Left forelimb (tissue), 1 donor: ENCODE measurements around the gene TYK2.
A peak's percentile ranks its signal among the peaks of the same experiment; 100 is the strongest.

Experiments
- DNase-seq: peaks from one replicate; pipeline ENCODE4 v3.0.0-alpha.2; 2018; ENCODE audit warnings: low spot score

Gene TYK2

DNA sequence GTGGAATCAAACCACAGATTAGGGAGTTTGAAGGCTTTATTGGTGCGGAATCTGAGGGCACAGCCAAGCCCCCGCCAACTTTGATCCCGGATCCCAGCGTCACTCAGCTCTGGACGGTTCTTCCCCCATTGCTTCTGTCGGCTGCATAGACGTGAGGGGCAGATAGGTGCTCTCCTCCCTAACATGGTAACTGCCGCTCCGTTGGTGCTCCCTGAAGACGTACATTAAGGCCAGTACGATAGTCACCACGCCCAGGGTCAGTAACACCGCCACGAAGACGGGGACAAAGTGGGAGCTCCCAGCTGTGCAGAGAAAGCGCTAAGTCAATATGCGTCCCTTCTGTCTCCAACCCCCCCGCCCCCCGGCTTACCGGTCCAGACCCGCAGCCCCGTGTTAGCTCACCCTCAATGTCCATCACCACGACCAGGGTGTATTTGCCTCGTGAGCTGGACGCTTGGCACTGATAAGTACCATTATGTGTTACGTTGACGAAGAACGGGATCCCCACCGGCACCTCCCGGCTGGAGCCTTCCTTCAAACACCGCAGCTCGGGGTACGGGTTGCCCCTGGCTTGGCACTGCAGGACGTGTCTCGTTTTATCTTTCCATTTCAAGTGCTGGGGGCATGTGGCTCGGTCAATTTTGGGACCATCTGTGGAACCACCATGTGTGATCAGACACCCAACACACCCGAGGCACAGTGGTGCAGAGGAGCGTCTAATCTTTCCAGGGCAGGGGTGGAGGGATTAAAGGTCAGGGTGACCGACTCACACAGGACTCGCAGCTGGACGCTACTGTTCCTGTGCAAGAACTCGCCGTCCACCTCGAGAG, 46.4 kb downstream of the TYK2 start:
- no peak for DNase-seq

DNA sequence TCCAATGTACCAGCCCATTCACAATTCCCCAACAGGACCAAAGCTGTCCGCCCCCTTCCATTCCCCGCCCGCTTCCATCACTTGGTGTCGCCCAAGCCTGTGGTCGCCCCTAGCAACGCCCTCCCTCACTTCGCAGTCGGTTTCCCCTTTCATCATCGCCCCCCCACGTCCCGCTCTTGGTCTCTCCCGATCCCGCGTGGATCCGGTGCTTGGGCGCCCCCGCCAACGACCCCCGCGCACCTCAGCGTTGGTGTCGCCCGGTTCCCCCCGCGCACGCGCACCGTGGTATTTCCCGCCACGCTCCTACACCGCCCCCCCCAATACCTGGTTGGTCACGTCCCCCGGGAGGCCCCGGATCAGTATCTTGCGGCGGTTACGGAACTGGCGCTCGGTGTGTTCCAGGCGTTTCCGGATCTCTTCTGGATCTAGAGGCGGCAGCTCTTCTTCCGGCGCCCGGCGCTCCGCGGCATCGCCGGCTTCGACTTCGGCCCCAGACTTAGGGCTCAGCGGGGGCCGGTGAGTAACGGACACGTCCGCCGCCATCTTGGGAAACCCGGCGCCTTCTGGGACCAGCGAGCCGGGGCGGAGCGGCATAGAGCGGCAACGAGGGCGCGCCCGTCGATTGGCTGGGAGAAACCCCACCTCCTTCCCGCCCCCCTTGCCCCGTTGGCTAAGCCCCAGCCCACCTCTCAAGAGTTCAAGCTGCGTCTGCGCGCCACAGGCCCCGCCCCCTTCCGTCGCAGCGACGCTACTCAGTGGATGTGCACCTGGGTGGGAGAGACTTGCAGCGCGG, 47.2 kb downstream of the TYK2 start, which contains the start of gene RAVER1:
Gene RAVER1, minus strand, starts transcription at position 565 of the 793 bp plus-strand sequence. Its CDS starts 22 bp downstream, at position 543.
- DNase-seq, result peak; percentile 98

DNA sequence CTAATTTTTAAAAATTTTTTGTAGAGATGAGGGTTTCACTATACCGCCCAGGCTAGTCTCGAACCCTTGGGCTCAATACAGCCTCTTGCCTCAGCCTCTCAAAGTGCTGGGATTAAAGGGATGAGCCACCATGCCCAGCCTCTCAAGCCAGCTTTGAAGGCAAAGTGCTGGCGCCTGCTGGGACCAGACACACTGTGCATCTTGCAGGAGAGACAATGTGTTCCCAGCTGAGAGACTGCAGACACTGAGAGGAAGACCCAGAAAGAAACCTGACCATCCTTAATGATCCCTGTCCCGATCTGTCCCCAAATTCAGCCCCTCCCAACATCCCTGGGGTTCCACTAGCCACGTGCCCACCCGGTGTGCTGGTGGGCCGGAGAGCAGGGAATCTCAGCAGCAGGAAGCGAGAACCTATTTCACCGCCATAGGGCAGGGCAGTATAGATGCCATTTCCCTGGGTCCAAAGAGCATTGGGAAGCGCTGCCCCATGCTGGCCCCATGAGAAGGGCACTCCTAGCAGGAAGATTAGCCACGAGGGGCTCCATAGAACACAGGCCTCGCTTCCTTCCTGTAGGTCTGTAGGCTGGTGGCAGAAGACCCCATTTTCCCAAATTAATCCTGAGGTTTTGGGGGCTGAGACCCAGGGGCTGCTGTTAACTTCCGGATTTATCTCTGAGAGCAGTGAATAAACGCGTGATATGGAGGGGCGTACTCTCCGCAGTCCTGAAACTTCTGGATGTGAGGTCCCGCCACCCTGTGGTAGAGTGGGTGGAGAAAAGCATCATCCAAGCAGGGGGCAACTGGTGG, 48.0 kb downstream of the TYK2 start:
- no peak for DNase-seq

DNA sequence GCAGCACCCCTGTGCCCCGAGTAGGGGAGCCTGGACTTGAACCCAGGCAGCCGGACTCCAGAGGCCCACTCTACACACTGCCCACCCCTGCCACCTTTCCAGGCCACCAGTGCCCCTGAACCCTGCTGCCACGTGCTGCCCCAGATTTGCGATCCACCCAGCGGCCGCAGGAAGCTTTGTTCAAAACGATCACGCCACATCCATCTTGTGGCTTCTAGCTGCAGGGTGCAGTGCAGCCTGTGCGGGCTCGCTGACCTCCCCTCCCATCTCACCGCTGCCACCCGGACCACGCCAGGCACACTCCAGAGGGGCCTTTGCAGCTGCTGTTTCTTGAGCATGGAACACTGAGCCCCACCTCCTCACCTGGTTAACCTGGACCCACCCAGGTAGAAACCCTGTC, 50.8 kb downstream of the TYK2 start:
- no peak for DNase-seq

DNA sequence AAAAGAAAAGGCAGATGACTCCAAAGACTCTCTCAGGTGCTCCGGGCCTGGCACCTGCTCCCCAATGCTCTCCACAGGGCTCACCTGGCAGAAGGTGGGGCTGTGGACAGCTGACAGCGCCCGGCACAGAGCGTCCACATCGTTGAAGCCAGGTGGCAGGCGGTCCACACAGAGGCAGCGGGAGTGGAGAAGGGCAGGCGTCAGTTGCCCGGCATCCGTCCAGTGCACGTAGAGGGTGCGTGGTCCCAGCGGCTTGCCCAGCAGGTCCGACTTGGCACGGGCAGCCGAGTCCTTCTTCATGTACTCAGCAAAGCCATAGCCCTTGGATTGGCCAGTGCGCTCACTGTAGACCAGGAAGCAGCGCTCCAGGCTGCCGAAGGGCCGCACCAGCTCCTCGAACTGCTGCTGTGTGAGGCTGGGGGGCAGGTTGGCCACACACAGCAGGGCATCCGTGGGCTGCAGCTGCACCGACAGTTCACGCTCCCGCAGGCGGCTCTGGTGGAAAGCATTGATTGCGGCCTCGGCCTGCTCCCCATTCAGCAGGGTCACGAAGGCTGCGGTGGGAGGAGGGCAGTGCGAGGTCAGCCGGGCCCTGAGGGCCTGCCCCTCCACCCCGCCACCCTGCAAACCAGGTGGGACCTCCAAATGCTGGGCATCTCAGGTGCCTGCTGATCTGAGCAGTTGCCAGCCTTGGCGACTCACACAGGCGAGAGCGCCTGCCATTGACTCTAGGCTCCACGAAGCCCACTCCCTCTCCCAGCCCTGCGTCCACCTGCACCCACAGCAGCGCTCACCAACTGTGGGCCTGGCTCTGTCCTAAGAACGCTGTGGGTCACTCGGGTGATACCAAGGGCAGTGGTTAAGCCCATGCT, 51.6 kb downstream of the TYK2 start:
- no peak for DNase-seq

DNA sequence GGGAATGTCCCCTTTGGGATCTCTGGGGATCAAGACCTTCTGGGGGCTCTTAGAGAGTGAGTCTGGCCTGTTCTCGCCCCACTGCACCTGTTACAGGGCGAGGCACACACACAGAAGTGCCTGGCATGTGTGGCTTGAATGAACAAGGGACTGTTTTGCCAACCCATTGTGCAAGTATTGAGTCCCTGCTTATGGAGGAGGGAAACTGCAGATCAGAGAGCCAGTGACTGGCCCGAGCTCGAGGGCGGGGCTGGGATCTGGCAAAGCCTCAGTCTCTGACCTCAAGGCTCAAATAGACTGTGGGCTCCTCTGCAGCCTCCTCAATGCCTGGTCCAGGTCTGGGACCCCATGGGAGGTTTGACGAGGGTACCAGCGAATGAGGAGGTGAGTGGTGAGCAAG, 52.6 kb downstream of the TYK2 start:
- DNase-seq, result no peak

DNA sequence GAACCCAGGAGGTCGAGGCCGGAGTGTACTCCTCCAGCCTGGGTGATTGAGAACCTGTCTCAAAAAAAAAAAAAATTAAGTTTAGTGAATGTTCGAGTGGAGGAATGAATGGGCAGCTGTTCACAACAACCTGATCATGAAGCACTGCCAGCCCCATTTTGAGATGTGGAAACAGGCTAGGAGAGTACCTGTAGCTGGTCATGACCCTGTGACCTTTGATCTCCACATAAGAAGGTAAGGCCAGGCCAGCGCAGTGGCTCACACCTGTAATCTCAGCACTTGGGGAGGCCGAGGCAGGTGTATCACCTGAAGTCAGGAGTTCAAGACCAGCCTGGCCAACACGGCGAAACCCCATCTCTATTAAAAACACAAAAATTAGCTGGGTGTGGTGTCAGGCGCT, 54.6 kb downstream of the TYK2 start:
- DNase-seq, result no peak

DNA sequence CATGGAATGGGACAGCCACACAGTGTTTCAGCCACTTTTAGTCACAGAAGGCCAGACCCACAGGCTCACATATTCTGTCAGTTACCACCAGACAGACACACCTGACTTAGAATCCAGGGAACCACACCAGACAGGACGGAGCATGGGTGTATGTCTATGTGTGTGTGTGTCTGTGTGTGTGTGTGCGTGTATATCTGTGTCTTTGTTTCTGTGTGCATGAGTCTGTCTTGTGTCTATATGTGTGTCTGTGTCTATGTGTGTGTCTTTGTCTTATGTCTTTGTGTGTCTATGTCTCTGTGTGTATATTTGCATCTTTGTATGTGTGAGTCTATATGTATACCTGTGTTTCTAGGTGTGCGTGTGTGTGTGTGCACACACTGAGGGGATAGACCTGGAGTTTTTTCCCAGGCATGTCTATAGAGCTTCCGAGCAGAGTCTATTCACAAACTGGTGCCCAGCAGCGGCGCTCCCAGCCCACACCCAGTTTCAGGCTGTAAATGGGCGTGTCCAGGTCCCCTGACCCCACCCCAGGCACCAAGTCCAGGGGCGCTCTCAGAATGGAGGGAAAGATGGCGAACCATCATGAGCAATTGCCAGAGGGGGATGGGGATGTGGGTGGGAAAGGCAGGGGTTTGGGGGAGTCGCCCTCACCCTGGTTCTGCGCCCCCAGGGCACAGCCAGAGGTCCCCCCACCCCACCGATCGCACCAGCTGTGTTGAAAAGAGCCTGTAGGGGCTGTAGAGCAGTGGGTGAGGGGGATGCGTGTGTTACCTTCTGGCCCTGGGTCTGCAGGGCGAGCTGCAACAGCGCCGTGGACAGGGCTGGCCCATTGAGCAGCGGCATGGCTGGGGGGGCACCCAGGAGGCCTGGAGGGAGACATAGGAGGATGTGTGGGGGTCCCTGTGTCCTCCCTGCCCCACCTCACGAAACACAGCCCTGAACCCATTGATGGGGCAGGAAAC, 58.2 kb downstream of the TYK2 start:
- no peak for DNase-seq

DNA sequence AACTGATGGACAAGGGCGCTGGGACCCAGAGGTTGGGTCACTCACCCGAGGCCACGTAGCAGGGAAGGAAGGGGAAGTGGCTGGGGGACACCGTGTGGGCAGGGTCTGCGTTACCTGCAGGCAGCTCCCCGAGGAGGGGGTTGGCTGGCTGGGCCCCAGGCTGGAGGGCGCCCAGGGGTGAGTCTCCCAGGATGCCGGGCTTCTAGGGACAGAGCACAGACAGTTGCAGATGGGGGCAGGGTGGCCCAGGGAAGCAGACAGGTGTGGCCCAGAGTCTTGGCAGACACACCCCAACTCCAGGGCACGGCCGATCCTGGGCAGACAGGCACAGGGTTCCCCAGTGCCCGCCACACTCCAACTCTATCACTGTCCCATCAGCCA, 59.0 kb downstream of the TYK2 start:
- DNase-seq, result no peak

DNA sequence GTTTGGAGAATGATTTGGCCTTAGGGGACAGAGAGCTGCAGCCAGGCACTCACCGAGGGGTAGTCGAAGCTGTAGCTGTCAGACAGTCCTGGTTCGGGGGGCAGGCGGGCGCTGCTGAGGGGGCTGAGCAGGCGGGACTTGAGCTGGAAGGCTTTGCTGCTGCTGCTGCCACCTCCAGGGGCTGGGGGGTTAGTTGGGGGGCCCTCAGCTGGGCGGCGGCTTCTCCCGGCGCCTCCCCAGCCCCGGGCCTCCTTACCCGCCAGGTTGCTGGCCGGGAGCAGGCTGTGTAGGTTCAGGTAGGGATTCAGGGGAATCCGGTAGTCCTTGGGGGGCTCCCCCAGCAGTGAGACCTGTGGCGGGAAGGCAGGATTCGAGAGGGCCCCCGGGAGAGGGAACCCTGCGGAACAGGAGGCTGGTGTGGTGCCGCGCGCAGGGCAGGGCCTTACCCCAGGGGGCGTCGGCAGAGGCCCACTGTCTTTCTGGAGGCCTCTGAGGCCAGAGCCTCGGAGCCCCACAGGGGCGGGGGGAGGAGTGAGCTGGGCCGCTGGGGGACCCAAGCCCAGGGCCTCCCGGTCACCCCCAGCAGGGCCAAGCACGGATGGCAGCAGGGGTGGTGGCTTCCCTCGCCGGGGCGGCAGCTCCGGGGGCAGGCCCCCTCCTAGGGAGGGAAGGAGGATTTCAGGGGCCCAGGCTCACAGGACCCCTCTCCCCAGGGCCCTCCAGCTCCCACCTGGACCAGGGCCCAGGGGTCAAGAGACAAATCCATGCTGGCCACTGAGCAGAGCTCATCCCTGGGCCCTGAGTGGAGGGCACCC, 59.6 kb downstream of the TYK2 start:
- no peak for DNase-seq

DNA sequence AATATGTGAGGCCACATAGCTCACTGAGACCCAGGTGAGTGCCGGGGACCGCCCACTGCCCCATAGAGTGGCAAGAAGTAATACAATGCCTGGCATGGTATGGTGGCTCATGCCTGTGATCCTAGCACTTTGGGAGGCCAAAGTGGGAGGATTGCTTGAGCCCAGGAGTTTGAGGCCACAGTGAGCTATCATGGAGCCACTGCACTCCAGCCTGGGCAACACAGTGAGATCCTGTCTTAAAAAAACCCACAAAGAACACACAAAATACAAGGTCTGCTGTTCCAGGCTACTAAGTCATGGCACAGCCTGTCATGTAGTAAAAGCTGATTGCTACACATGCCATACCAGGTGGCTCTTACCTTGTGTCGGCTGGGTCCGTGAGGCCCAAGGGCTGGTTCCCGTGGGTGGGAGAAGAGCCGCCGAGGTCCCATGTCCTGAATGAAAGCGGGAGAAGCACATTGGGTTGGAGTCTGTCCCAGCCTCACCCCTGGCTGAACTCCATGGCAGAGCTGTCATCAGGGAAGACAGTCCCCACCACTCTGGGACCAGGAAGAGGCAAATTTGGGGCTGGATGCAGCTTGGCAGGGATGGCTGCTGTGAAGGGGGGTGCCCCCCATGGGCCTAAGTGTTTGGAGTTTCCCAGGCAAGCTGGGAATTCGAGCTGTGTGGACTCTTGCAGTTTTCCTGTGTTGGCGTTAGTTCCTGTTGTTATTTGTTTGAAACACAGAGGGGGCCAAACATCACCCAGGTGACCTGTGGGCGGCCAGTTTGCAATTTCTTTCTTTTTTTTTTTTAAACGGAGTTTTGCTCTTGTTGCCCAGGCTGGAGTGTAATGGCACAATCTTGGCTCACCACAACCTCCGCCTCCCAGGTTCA, 61.3 kb downstream of the TYK2 start:
- DNase-seq, result no peak

DNA sequence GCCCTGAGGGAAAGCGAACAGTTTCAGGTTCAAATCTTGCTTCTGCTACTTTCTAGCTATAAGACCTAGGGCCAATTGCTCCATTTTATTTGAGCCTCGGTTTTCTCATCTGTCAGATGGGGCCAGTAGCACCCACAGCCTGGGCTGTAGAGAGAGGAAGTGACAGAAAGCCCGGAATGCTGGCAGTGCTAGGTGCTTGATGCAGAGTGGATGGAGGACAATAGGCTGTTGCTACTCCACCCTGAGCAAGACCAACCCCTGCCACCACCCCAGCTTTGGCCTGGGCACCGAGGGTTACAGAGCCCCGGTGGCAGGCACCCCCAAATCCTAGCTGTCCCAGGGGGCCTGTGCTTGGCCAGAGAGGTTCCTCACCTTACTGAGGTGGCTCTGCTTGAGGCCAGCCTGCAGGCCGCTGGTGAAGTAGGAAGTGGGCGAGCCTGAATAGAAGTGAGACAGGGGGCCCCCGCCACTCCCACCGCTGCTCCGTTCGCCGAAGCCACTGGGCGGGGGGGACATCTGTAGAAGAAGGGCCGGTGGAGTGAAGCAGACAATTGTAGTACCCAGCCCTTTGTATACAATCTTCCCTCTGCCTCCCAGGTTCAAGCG, 62.4 kb downstream of the TYK2 start:
- no peak for DNase-seq

DNA sequence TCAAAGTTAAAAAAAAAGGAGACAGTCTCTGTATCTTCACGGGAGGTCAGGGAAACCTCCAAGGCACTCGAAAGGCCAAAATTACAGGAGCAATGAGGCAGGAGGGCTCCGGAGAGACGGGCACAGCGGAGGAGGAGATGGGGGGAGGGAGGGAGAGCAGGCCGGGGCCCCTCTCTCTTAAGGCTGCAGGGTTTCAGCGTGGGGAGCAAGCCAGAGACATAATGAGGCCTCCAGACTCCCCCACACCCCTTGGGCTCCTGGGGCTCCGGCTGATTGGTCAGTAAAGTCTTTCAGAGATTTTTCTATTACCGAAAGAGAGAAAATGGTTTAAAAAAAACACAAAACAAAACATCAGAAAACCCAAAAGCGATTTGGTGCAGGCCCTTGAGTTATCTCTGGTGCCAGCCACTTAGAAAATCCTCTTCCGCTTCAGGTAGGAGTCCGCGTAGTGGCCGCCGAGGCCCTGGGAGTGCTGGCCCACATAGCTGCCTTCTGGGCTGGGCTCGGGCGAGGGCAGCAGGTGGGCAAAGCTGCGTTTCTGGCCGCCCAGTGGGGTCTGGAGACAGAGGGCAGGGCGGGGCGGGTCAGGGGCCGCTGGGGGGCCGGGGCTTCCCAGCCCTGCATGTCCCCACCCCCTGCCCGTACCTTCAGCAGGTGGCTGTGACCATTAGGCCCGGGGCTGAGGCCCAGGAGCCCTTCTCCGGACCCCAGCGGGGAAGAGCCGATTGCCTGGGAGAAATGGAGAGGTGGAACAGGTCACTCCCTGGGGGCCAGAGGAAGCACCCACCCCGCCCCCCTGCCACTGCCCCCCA, 63.1 kb downstream of the TYK2 start:
- DNase-seq, result no peak

DNA sequence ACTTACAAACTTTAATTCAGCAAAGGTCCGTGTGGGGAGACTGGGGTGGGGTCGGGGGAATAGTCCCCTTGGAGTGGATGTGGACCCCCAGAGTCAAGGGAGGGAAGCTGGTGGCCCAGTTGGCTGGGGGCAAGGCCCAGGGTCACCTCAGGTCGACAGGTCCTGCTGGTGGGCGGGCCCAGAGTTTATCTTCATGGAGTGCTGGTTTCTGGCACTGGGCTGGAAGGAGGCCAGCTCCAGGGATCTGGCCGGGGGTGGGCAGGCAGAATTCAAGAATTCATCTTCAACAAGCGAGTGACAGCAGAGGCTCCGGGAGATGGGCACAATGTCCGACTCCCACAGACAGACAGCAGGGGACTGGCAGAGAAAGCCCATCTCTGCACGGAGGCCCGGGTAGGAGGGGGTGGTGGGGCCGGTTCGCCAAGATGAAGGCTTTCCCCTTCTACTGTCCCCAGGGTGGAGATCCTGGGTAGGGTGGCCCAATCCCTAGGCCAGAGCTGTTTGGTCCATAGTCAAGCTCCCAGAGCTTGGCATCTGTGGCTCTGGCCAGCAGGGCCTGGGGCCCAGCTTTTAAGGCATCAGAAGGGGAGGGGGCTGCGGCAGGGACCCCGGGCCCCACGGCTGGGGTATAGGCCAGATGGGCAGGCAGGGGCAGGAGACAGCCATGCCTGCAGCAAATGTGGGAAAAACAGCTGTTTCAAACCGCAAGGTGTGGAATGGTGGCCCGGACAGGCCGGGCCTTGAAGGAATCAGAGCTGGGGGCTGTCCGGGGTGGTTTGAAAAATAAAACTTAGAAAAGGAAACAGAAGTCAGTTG, 63.9 kb downstream of the TYK2 start:
- no peak for DNase-seq

DNA sequence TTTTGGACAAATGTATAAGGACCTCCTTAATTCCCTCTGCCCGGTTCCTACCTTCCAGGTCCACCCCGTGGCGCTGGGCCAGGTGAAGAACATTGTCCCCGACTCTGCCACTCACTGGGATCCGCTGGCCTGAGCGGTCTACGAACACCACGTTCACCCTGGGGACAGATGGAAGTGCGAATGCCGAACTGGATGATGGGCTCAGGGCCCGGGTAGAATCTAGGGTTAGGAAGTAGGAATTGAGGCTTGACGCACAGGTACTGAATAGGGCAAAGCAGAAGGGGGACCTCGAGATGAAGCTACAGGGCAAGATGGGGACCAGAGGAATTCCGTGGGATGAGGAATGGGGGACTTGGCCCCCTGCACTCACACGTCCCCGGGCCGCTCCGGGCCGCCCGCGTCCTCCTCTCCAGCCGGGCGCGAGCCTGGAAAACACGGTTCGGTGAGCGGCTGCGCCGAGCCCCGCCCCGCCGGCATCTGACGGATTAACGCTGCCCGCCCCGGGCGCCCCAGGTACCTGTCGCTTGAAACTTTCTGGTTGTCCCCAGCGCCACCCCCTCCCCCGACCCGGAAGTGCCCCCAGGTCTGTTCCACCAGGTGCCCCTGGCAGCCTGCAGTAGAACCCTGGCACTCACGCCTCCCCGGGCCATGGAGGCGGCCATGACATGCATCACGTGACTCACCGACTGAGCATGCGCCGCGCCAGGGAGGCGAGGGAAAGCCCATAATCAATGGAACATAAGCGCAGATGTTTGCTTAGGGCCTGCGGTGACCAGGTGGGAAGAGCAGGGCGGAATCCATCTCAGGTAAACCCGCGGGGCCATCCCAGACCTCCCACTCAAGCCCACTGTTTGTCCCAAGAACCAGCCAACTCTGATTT, 64.8 kb downstream of the TYK2 start, which contains the start of gene FDX2:
Gene FDX2, minus strand, starts transcription at position 681 of the 880 bp plus-strand sequence. Its CDS starts 19 bp downstream, at position 662.
- DNase-seq, result peak; percentile 91
